Measurements from ENCODE around the gene CNKSR3.

The CNKSR3 gene

DNA sequence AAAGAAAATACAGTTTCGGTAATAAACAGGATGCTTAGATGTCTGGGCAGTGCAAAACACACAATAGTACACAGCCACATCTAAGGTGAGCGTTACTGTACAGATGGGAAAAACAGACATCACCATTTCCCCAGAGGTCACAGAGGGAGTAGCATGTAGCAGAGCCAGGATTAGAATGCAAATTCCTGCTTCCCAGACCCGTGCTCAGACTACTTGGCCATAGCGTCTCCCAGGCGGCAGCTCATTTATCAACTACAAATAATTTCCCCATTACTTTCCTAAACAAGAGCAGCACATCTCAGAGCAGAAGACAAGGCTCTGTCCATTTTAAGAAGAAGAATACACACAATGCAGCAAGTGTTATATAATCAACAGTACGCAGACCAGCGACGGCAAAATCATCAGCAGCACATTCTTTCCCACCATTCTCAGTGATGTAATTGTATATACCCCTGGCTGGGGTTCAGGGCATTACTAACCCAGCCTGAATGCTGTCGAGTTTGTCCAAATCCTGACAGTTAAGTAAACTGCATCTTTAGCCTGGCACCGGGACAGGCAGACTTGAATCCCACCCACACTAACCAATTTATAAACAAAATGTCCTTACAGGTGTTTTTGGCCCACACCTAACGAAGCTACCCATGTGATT is 61.9 kb downstream of the CNKSR3 start:
- no peak for DNase-seq

DNA sequence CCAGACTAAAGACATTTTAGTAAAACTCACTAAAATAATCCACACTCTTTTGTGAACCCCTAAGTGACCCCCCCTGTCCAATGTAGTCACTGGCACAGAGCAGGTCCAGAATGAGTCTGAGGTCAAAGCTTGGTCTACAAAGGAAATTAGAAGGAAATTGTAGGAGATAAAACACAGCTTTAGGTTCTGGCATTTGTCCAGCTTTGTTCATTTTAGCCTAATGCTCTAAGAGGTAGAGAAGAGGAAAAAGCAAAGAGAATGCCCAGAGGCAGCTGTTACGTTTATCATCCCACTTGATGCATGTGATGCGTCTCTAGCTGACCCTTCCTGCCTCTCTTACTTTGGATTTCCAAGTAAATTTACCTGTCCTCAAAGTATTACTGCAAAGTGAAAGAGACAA is 62.5 kb downstream of the CNKSR3 start:
- no peak for DNase-seq

DNA sequence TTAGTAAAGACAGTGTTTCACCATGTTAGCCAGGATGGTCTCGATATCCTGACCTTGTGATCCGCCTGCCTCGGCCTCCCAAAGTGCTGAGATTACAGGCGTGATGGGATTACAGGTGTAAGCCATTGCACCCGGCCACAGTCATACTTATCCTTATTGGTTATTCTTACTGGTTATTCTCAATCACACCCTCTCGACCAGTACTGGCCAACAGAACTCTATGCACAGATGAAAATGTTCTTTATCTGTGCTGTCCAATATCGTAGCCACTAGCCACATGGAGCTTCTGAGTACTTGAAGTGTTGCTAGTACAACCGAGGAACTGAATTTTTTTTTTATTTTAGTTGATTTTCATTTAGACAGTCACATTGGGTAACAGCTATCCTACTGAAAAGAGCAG is 63.5 kb downstream of the CNKSR3 start:
- DNase-seq: no peak

DNA sequence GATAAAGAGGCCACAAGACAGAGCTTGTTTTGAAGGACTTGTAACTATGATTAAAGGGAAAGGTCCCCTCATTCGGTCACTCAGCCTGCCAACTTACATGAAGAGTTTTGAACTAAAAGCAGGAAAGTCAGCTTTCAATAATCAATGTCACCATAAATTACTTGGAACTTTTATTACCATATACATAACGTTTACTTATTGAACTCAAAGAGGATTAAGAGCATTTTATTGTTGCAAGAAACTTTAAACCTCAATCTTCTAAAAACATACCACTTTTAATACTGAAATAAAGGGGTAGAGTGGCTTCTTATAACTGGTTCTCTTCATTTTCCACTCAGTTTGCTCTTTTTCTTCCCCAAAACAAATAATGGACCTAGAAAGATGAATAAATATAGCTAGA is 65.1 kb downstream of the CNKSR3 start:
- DNase-seq: no peak

DNA sequence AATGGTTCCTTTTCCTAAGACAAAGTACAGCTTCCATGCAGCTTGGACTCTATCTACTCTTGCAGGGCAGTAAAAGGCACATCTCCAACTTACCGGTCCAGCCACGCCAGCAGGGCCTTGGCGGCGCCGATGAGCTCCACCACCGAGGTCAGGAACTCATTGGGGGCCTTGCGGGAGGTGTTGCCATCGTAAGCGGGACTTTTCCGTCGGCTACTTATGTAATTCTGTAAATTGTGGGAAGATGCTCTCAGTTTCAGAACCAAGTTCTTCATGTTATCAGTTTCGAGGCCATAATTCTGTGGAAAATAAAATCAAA is 68.5 kb downstream of the CNKSR3 start:
- DNase-seq: no peak

DNA sequence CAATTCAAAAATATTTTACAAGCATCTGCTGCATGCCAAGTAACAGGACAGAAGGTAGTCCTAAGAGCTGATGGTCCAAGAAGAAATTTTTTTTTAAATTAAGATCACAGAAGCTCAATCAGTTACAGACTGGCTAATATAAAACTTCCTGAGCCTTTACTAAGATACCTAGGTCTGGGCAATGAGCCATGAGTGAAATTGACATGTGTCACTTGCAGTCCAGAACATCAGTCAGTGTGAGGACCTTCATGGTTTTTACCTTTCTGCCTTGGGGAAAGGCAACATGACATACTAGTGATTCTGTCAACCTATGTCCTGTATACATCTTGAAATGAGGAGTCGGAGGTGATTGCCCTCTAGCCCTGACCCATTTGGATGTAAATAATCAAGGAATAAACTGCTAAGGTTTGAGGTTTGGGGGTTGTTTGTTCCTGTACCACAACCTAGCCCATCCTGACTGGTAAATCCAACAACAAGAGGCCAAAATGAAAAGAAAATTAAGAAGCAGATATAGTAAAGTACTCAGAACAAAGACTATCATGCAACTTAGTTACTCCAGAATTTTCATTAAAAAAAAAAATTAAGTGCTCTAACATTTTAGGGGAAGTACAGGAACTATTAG is 70.0 kb downstream of the CNKSR3 start:
- DNase-seq: no peak

DNA sequence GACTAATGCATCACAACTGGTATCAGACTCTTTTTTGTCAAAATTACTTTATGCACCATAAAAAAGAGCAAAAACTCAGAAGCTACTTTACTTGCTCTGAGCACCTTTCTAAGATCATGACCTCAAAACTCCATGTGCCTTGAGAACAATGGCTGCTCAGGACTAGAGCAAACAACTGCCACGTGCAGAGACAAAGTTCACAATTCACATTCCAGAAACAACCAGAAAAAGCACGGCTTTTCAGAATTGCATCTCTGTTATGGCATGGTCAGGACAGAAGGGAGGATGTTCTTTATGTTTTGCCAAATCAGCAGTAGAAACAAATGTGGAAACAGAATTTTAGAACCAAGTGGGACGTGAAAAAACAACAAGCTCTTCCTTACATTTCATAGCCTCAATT is 70.5 kb downstream of the CNKSR3 start:
- no peak for DNase-seq

DNA sequence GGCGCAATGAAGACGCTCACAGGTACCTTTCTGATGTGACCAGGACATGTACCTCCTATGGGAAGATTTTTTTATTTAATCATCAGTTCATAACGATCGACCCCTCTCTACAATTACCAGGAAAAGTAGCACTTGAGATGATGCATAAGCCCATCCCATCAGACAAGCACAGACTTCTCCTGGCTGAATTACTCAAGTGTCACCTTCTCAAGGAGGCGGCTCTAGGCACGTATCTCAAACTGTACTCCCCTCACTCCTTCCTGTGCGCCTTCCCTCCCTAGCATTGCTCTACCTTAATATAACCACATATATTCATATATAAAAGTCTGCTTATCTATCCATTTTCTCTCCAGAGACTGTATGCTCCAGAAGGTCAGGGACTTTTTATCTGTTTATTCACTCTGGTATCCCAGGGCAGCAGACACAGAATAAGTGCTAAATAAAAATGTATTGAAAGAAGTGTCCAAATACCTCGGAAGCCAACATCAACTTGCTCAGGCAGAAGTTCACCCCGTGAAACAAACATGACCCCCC is 71.5 kb downstream of the CNKSR3 start:
- no peak for DNase-seq

DNA sequence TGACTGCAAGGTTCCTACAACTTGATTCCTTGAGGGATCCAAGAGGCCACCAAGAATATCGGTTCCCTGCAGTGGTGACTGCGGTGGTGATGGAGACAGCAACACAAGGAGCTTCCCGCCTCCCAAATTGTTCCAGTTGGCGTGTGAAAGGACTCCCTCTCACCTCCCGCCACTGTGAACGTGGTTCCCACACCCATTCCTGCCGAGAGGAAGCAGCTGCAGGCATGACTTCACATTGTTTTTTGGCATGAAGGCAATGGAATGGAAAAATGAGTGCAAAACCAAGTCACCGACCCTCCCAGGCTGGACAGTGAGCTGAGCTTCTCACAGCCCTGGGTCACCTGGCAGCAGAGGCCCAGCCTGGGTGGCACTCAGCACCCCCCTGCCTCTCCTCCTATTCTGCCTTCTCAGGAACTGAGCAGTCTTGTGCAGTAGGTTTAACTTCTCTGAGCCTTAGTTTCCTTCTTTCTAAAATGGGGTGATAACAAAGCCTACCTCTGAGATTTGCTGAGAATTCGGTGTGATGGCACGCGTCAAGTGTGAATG is 75.0 kb downstream of the CNKSR3 start:
- DNase-seq: no peak

DNA sequence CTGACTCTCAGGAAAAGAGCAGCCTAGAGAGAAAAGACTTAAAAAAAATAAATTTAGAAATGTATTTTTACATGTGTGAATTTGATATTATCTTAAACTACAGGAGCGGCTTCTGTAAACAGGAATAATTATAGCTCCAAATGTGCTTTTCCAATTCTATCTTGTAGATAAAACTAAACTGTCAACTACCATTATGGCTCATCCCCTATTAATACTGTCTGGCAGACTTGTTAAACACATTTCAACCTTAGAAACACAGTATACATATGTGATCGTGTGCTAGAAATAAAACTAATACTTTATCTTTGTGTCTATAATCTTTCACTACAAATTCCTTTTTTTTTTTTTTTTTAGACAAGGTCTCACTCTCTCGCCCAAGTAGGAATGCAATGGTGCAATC is 75.8 kb downstream of the CNKSR3 start:
- DNase-seq: no peak

DNA sequence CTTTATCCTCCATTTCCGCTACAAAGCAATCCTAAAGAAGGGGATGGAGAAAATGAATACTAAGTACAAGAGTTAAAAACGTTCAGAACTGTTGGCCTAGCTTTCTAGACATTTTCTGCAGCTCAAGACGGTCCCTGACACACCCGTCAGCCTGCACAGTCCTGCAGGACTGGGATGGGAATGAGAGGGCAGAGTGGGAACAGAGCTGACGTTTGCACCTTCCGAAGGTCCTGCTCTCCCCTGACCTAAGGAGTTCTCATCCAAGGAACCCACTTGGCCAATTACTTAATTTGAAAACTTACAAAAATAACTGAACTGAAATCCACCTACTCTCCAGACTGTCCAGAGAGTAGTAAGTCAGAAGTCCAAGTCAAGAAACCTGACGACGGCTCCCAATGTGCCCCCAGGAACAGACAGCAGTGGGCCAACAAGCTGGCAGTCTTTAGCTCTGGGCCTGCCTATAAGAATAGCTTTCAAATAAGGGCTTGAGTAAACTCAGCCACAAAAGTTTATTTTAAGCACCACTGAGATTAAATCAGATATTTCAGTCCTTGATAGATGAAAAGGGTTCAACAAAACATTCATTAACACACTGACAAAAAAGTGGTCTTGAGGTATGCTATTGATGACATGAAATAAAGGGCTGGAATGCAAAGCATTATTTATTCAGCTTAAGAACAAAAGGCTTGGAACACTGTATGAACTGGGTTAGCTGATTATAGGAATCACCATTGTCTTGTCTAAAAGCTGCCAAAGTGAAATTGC is 76.8 kb downstream of the CNKSR3 start:
- no peak for DNase-seq

DNA sequence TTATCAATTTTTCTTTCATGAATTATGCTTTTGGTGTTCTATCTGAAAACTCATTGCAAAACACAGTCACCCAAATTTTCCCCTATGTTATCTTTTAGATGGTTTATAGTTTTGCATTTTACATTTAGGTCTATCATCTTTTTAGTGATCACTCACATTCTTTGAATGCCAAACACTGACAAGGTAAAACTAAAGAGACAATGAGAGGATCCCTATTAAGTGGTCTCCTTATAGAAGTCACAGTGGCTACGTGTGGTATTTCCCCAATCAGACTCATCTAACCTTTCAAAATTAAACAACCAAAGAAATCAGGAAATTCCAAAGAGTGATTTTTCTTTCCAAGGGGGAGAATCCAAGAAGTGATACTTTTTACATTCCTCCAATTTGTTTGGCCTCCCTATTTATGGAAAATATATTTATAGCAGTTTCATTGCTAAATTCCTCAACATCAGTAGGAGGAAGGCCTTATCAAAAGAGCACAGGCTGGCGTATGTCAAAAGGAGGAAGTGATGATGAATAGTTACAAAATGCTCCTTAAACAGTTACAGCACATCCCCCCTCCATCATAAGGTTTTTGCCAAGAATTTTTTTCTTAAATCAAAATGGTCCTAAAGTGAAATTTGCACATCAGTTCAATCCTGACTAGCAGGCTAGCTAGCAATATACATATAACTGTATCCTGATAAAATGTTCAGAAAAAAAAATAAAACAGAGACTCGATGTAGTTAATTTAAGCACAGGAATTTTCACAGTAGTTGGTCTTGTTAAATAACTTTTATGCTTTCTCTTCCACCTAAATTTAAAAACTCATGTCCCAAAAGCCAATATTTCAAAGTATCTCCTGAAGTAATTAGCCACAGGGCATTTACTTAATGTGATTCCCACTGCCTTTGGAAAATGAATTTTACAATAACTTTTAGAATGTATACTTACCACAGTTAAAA is 77.7 kb downstream of the CNKSR3 start:
- DNase-seq: no peak

DNA sequence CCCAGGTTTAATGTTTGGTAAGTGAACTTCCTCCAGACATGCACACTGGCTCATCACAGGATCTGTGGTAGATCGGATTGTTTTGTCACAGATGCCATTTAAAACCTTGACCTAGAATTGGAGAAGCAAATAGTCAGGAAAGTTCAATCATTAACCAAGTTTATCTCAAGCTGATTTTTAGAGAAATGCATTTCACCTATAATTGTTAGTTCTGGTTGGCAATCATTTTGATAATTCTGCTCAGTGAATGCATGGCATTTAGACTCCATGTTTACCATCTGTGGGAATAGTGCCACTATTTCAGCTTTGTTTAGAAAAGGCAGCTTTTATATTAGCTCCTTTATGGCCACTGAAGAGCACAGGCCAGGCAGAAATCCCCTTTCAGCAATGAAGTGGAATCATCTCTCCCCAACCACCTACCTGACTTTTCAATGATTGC is 80.0 kb downstream of the CNKSR3 start:
- DNase-seq: no peak

DNA sequence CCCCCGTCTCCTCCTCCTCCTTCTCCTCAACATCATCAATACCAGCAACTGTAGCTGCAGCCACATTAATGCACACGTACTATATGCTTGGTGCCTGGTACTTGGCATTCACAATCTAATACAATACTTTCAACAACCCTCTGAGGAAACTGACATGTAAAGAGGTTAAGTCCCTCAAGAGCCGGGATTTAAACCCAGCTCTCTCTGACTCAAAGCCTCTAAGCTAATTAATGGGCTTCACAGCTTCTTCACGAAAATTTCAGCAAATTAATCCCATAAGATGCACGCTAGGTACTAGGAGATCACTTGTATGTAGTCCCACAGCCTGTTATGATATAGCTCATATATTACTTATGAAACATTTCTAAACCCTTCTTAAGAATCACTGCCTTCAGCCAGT is 80.8 kb downstream of the CNKSR3 start:
- DNase-seq: no peak

DNA sequence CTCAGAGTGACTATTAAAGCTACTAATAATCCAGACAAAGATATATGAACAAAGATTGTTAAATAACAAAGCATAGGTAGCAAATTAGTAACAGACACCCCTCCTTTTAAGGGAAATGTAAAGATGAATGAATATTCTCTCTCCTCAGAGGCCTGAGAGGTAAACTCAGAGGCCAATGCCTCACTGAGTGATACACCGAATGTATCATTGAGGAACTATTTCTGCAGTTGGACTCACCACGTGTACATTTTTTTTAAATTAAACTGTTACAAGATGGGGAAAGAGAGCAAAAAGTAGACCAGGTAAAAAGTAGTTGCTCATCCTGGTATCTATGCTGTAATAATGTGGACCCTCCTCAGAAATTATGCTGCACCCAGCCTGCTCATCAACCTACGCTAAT is 81.6 kb downstream of the CNKSR3 start:
- DNase-seq: no peak

DNA sequence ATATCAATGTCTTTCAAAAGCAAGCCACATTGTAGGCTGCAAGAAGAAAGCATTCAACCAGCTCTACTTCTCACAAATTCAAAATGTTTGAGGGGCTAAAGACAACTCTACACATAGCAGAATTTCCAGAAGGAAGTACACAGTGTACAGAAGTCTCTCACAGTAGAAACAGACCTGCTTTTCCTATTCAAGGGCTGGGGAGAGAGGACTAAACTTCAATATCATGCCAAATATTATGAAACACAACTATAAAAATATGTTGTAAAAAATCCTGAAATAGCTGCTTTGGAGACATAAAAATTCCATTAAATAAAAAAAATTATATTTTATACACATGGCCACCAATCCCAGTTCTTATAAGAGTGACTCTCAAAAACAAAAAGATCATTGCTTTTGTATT is 83.0 kb downstream of the CNKSR3 start:
- no peak for DNase-seq

DNA sequence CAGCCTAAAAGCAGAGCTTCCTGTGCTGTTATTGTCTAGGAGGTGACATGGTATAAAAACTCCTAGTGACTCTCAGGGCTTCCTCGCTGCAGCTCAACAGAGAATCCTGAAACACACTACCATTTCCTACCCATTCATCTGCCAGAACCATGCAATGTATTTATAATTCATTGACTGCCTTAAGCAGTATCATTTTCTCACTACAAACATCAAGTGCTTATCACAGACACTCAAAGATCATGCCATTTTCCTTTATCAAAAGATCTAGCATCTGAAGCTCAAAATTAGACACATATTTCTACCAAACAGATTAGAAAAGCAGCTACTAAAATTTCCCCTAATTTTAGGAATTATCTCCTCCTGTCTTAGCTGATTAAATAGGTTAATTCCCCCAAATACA is 83.5 kb downstream of the CNKSR3 start:
- no peak for DNase-seq

DNA sequence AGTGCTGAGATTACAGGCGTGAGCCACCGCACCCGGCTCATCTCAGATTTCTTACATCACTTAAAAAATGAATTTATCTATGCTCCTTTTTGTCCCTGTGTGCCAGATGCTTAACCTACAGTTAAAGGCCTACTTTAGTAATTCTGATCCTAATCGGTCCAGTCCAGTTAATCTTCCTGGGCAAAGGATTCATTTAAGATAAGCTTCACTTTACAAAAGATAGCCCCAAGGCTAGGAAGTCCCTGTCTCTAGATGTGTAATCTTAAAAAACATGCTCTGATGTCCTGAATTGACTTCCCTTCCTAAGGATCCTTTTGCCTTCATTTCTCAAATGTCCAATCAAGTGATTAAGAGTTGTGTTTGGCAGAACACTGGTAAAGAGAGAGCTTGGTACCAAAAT is 85.5 kb downstream of the CNKSR3 start:
- no peak for DNase-seq

DNA sequence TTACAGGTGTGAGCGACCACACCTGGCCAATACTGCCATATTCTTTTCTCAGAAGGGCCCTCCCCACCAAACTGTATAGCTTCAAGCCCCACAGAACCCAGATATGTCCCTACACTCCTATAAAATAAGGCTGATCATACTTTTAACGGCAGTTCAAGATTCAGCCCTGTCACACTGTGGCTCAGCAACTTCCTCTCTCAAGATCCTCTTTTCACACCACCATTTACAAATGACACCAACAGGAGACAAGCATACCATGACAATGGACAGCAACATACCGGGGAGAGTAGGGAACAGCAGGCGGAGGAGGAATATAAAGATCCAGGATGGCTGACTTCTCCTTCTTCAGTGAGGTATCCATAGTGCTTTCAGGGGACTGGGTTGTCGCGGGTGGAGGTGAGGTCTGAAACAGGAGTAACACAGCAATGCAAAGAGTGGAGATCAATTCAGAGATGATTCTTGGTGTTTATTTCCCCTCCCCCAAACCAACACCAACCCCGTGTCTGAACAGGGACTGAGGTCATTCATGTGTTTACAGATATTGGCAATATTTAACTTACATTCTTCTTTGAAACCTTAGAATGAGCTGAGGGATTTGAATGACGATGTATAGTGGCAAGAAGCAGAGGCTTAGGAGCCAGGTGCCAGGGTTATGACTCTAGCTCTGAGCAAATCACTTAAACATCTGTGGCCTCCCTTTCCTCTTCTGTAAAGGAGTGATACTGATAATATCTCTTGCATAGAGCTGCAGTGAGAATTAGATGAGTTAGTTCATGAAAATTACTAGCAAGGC is 96.3 kb downstream of the CNKSR3 start:
- no peak for DNase-seq

DNA sequence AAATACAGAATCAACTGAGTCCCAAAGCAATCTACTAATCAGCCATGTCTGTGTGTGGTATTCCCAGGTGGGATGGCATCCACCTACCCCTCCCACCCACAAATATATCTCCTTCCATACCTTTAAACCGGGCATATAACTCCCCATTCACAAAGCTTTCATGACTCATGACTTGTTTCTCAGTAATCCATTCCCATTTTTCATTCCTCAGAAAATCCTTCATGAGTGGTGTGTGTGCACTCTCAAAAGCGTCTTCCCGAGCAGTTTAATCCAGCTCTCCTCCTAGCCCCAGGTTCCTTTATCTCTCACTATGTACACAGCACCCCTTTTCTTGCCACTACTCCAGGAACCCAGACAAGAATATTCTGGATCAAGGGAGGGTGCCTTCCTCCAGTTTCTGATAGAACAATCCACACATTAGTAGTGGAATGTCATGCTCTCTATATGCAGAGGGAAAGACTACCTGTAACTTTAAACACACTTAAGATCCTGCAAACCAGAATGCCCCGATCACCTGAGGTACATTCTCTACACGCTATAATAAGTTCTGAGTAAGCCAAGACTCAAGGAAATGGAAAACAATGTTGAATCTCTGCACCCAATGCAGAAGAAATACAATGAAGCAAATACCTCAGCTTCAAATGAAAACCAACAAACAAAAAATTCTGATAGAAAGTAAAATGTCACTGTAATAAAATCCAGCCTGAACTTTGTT is 98.2 kb downstream of the CNKSR3 start:
- DNase-seq: no peak

DNA sequence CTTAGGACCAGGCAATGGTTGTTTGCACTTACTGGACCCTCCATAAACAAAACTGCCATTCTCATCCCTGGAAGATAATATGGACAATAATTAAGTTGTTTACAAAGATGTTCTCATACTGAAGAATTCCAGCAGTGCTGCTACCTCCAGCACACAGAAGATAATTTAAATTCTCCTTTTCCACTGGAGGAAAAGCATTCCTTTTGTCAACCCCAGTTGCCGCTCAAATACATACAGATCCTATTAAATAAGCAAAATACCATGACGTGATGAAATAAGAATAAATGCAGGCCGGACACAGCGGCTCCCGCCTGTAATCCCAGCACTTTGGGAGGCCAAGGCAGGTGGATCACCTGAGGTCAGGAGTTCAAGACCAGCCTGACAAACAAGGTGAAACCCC is 99.4 kb downstream of the CNKSR3 start:
- DNase-seq: no peak
